ENCODE data around the gene CEP295NL. TPM values are rescaled to one million over a fixed set of nuclear protein-coding genes. Genes with fewer than 3 reads are reported as not detected.
A peak's percentile ranks its signal among the peaks of the same experiment; 100 is the strongest.

The CEP295NL gene
- total and polyA plus RNA-seq, 2 of the 13 experiments (the other 11 are each of a cell fraction or from before 2014, with no cell fraction given): not detected

DNA sequence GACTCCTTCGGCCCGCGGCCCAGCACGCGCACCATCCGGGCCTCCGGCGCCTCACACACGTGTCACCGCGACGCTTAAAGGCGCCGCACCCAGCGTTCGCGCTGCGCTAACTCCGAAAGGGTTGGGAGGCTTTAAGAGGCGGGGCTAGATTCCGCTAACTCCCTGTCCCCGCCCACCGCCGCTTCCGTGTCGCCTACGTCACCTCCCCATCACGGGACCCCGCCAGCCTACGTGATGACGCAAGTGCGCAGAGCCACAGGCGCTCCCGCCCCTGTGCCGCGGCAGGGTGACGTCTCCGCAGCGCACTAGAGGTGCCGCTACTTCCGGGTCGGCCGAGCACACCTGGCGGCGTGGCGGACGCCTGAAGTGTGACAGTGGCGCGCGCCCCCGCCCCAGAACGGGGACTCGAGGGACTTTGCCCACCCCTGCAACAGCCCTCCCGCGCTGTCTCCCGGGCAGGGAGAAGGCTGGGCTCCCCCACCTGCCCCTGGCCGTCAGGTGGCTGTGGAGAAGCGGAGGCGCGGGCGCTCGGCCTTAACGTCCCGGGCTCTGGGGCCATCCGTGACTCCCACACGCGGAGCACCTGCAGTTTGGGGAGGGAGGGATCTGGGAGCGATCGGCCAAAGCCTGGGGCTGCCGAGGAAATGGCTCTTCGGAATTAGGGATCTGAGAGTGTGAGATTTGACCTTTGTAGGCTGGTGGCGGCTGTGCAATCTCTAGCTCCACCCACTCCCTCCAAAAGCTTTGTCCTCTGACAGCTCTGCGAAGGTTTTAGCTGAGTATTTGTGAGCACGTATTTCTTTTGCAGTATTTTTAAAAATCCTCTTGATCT is 62.0 kb downstream of the CEP295NL start, which contains the start of gene USP36 (continued):
- TF ChIP-seq, protein P1, sequence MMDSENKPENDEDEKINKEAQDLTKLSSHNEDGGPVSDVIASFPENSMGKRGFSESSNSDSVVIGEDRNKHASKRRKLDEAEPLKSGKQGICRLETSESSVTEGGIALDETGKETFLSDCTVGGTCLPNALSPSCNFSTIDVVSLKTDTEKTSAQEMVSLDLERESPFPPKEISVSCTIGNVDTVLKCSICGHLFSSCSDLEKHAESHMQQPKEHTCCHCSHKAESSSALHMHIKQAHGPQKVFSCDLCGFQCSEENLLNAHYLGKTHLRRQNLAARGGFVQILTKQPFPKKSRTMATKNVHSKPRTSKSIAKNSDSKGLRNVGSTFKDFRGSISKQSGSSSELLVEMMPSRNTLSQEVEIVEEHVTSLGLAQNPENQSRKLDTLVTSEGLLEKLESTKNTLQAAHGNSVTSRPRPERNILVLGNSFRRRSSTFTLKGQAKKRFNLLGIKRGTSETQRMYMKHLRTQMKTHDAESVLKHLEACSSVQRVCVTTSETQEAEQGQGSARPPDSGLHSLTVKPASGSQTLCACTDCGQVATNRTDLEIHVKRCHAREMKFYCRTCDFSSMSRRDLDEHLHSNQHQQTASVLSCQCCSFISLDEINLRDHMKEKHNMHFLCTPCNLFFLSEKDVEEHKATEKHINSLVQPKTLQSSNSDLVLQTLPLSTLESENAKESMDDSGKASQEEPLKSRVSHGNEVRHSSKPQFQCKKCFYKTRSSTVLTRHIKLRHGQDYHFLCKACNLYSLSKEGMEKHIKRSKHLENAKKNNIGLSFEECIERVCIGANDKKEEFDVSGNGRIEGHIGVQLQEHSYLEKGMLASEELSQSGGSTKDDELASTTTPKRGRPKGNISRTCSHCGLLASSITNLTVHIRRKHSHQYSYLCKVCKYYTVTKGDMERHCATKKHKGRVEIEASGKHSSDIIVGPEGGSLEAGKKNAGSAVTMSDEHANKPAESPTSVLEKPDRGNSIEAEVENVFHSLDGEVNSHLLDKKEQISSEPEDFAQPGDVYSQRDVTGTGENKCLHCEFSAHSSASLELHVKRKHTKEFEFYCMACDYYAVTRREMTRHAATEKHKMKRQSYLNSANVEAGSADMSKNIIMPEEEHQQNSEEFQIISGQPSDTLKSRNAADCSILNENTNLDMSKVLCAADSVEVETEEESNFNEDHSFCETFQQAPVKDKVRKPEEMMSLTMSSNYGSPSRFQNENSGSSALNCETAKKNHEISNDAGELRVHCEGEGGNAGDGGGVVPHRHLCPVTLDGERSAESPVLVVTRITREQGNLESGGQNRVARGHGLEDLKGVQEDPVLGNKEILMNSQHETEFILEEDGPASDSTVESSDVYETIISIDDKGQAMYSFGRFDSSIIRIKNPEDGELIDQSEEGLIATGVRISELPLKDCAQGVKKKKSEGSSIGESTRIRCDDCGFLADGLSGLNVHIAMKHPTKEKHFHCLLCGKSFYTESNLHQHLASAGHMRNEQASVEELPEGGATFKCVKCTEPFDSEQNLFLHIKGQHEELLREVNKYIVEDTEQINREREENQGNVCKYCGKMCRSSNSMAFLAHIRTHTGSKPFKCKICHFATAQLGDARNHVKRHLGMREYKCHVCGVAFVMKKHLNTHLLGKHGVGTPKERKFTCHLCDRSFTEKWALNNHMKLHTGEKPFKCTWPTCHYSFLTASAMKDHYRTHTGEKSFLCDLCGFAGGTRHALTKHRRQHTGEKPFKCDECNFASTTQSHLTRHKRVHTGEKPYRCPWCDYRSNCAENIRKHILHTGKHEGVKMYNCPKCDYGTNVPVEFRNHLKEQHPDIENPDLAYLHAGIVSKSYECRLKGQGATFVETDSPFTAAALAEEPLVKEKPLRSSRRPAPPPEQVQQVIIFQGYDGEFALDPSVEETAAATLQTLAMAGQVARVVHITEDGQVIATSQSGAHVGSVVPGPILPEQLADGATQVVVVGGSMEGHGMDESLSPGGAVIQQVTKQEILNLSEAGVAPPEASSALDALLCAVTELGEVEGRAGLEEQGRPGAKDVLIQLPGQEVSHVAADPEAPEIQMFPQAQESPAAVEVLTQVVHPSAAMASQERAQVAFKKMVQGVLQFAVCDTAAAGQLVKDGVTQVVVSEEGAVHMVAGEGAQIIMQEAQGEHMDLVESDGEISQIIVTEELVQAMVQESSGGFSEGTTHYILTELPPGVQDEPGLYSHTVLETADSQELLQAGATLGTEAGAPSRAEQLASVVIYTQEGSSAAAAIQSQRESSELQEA (CRISPR knock-in tag; IDR thresholded peaks at IDR 0.05; ENCODE audit: not compliant biosample characterization): peak; percentile 99
- TF ChIP-seq, protein P2, sequence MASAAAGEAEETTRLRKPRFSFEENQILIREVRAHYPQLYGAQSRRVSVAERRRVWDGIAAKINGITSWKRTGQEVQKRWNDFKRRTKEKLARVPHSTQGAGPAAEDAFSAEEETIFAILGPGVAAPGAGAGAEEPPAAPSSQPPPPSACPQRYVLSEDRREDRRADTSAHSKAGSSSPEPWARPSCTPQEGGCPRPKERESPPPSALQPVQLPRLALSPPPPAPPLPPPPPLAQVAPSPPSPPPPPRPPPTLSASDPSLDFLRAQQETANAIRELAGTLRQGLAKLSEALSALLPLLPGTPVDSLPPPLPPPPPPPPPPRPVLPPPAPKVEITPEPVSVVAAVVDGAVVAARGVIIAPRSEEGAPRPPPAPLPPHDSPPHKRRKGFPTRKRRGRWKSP (CRISPR knock-in tag; IDR thresholded peaks at IDR 0.05): peak; percentile 98
- peak; percentile 99 for TF ChIP-seq MXD4 (CRISPR knock-in tag; IDR thresholded peaks at IDR 0.05)
- TF ChIP-seq PPARG (CRISPR knock-in tag; conservative IDR thresholded peaks at IDR 0.05): peak; percentile 73
- TF ChIP-seq SRSF1 (optimal IDR thresholded peaks at IDR 0.05; ENCODE audit: low read depth, low read length): peak; percentile 84
- TF ChIP-seq RAD21 (CRISPR knock-in tag; IDR thresholded peaks at IDR 0.05): no peak; the same call in none of the 2 replicates
- no peak for TF ChIP-seq ZNF615 (CRISPR knock-in tag; IDR thresholded peaks at IDR 0.05; ENCODE audit: borderline replicate concordance)
- peak; percentile 99 for TF ChIP-seq ARNTL (CRISPR knock-in tag; IDR thresholded peaks at IDR 0.05)
- TF ChIP-seq NFE2L1 (CRISPR knock-in tag; IDR thresholded peaks at IDR 0.05; ENCODE audit: borderline replicate concordance): 0 out of 2 replicates have a peak, but pooled peaks have one; percentile 56
- TF ChIP-seq ADNP (CRISPR knock-in tag; IDR thresholded peaks at IDR 0.05): no peak
- peak; percentile 100 for TF ChIP-seq ZNF501 (CRISPR knock-in tag; IDR thresholded peaks at IDR 0.05)
- peak; percentile 78; the same call in 1 of the 2 replicates for TF ChIP-seq KDM5A (IDR thresholded peaks at IDR 0.05; ENCODE audit: borderline replicate concordance, low read length)
- peak; percentile 97 for TF ChIP-seq BHLHE40 (IDR thresholded peaks at IDR 0.05; ENCODE audit: low read length)
- TF ChIP-seq SRY (CRISPR knock-in tag; IDR thresholded peaks at IDR 0.05): 0 out of 2 replicates have a peak, but pooled peaks have one; percentile 37

Measured in HepG2 (cell line).